Right ventricle myocardium inferior (tissue), 1 donor: ENCODE results near the gene MEN1. TPM values are rescaled to one million over a fixed set of nuclear protein-coding genes. Genes with fewer than 3 reads are reported as not detected.
A peak's percentile ranks its signal among the peaks of the same experiment; 100 is the strongest.

Source experiments
- ATAC-seq: fragments of 200-7000 bp; cut with Tn5 transposase; one replicate; pipeline ENCODE4 v1.9.1; 2020; ENCODE audit warnings: mild to moderate bottlenecking, moderate library complexity
- DNase-seq: peaks from one replicate; pipeline ENCODE4 v3.0.0; 2021; ENCODE audit errors: missing footprints
- intact Hi-C: fragments of 100-400 bp; cut with DNase I; formaldehyde crosslinking; loops from one replicate; pipeline ENCODE4 v1.11.0; 2022
- total RNA-seq: library from RNA; stranded (reverse); fragmentation: NEBNext Ultra II Directional; extraction: Animal tissue kit (Norgen Biotek cat#: 25700); gene quantifications from one replicate; pipeline ENCODE4 v1.2.1, GENCODE V29; 2021
- donor health status: DM: no; HTN: yes; CAD: no; lungs with severe emphysema.

The MEN1 gene
- total RNA-seq, 1 donor from 2014 or later, result 8.4 TPM

DNA sequence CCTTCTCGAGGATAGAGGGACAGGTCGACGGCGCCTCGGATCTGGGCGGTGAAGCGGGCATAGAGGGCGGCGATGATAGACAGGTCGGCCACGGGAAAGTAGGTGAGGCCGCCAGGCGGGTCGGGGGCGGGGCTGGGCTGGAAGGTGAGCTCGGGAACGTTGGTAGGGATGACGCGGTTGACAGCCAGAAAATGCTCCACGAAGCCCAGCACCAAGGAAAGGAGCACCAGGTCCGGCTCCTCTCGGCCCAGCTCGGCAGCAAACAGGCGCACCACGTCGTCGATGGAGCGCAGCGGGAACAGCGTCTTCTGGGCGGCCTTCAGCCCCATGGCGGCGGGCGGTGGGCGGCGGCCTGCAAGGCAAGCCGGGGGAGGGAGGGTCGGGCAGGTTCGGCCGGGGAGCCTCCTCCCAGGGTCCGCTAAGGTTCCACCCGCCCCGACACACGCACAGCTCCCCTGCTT, 540 bp downstream of the MEN1 start:
- ATAC-seq, result peak; percentile 1
- no peak for DNase-seq
- intact Hi-C loops, result no loop called here

DNA sequence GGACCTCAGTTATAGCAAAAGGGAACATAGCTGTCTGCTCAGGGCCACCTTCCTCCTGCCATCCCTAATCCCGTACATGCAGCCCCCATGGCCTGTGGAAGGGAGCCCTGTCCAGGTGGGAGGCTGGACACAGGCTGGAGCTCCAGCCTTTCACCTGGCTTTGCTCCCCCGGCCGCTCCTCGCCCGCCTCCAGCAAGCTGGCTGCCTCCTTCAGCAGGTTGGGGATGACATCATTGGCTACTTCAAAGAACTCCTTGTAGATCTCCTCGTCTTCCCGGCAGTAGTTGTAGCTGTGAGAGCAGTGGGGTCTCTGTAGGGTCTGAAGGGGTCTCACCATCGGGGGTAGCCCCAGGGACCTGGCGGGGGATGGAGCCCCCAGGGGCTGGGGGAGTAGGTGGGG, 4.9 kb downstream of the MEN1 start:
- ATAC-seq, result no peak
- peak; percentile 44 for DNase-seq
- intact Hi-C loops, result no loop called here

DNA sequence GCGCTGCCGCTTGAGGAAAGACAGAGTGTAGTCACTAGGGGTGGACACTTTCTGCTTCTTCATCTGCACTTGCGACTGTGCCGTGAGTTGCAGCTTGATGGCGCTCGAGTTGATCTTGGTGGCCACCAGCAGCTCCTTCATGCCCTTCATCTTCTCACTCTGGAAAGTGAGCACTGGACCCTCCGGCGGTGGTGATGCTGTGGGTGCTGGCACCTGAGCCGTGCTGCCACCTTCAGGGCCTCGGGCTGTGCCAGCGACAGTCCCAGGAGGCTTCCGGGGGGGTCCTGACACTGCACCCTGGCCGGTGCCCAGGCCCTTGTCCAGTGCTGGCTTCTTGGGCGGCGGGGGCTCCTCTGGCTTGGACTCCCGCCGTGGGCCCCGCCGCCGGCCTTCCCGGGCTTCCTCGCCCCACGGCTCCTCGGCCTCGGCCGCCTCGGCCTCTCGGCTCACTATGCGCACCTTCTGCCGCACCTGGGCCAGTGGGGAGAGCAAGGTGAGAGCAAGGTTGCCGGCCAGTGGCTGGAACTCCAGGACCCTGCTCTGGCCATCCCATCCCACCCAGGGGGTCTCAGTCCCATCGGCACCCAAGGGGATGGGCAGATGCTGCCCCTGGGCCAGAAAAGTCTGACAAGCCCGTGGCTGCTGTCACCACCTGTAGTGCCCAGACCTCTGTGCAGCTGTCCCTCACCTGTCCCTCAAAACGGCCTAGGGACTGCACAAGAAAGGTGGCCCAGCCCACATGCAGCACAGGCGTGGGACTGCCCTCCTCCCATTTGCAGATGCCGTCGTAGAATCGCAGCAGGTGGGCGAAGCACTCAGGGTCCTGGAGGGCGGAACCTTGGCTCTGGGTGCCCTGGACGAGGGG, 5.8 kb downstream of the MEN1 start:
- intact Hi-C loops, result no loop called here
- ATAC-seq (no peak), DNase-seq (peak; percentile 59)

- intact Hi-C loops, result no loop called here
- ATAC-seq (peak; percentile 18), DNase-seq (no peak)
Measured at GRCh38 chr11:64803846-64804345, 6.5 kb downstream of the MEN1 start.

- DNase-seq (peak; percentile 95), ATAC-seq (peak; percentile 93)
- intact Hi-C loops, result no loop called here
Measured at GRCh38 chr11:64803158-64803845, 7.0 kb downstream of the MEN1 start, which contains the start of gene MAP4K2. Gene MAP4K2 (minus strand): TSS chr11:64803214. CDS start chr11:64803149, 65 bp downstream.

GRCh38 chr11:64802370-64803157, 7.8 kb downstream of the MEN1 start:
- intact Hi-C loops, result no loop called here
- ATAC-seq (no peak), DNase-seq (peak; percentile 65)

DNA sequence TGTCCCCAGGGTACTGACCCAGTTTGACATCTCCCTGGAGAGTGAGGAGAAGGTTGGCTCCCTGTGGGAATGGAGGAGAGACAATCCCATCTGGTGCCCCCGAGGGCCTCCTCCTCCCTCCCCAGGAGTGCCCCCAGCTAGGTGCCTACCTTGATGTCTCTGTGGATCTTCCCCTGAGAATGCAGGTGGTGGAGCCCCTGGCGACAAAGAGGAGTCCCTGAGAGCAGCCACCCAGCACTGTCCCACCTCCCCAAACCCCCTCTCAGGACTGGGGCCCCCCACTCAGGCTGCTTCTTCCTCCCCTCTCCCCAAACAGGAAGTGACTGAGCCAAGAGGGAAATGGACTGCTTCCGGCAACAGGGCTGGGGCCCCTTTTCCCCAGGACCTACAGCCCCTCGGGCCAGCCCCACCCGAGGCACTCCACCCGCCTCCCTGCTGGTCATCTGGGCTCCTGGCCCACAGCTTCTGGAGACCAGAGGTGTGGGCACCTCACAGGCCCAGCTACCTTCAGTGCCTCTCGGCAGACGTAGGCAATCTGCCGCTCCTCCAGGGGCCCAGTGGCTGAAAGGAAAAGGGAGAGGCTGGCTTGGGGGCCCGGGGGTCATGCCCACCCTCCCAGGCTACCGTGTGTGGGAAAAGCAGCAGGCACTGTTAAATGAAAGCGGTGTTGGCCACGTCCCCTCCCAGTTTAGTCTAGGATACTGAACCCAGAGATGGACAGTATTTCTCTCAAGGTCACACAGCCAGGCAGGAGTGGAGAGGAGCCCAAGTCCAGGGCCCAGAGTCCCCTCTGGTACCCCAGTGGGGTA, 8.6 kb downstream of the MEN1 start:
- intact Hi-C loops, result no loop called here
- no peak for ATAC-seq
- DNase-seq, result peak; percentile 49

DNA sequence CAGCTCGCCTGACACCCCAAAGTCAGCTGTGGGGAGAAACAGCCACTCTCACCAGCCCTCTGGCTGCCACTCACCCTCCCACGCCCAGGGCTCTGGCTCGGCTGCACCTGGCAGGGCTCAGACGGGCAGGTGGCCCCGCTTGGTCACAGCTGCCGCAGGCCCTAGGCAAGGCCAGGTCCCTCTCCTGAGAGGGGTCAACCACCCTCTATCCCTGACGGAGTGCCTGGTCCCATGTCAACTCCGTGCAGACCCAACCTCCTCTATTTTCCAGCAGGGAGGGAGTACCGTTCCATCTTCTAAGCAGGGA, 9.2 kb downstream of the MEN1 start:
- no peak for DNase-seq
- intact Hi-C loops, result no loop called here
- ATAC-seq, result no peak

- DNase-seq (peak; percentile 59), ATAC-seq (no peak)
- intact Hi-C loops, result no loop called here
Measured at GRCh38 chr11:64800303-64801157, 9.8 kb downstream of the MEN1 start.

- intact Hi-C loops, result no loop called here
- peak; percentile 65 for DNase-seq
- no peak for ATAC-seq
Measured at GRCh38 chr11:64799623-64800302, 10.6 kb downstream of the MEN1 start.

GRCh38 chr11:64799256-64799622, 11.1 kb downstream of the MEN1 start:
- DNase-seq, result peak; percentile 20
- ATAC-seq, result no peak
- intact Hi-C loops, result no loop called here

GRCh38 chr11:64796757-64797541, 13.4 kb downstream of the MEN1 start:
- peak; percentile 53 for DNase-seq
- intact Hi-C loops, result no loop called here
- ATAC-seq, result no peak

GRCh38 chr11:64796047-64796756, 14.1 kb downstream of the MEN1 start:
- DNase-seq, result no peak
- intact Hi-C loops, result no loop called here
- no peak for ATAC-seq

DNA sequence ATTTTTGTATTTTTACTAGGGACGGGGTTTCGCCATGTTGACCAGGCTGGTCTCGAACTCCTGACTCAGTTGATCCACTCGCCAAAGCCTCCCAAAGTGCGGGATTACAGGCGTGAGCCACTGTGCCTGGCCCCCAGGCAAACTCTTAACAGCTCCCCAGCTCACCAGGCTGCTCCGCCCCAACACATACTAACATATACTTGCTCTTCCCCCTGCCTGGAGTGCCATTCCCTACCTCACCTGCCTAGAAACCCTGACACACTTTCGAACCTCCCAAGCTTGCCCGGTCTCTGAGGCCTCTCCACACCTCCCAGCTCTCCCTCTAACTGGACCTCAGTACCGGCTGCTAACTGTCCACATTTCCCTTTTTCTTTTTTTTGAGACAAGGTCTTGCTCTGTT, 15.8 kb downstream of the MEN1 start:
- ATAC-seq (no peak), DNase-seq (no peak)
- intact Hi-C loops, result no loop called here

DNA sequence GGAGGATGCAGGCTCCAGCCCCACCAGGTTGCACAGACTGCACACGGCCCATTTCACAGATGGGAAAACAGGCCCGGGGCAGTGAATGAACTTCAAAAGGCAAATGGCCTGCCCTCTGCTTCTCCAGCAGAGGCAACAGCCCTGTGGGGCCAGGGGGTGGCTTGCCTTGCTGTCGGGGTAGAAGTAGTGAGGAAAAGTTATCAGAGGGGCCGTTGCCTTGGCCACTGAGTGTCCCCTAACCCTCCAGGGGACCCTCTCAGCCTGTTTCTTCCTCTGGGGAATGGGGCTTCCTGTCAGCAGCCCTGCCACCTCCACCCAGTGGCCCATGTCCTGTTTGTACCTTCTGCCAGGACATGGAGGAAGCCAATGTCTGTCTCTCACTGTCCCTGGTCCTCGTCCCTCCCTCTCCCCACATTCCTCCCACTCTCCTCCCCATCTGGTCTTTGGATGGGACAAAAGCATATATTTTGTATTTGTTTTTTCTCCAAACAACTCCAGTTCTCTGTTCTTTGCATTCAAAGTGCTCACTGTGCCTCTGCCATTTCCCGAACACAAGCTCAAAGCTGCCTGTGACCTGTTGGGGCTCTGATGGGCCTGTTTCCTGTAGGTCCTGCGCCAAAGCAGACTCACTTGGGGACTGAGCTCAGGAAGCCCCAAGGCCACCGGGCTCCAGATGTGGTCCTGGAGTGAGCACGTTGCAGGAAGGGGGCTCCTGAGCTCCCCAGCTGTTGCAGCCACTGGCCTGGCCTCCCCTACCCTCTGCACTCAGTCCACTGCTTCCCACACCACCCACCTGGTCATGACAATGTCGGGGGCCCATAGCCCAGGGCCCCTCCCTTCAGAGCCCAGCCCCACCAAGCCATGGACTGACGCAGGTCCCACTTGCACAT, 16.8 kb downstream of the MEN1 start:
- intact Hi-C loops, result no loop called here
- ATAC-seq (no peak), DNase-seq (no peak)
